Stomach (tissue), 4 donors: Measurements from ENCODE around the gene CREBRF.

Experiments used
- CTCF ChIP-seq, 7 experiments: fragments of 450-650 bp in 4 of 7; fragments of 200-600 bp in 3 of 7; sonication (generic) in 3 of 7; IDR thresholded peaks; one replicate each; pipeline ENCODE4 v1.5.1; 2016 to 2019; ENCODE audit warnings: antibody characterized with exemption in 7 of 7, control low read depth in 2 of 7, mild to moderate bottlenecking in 1 of 7
- POLR2A ChIP-seq, 4 donors: fragments of 450-650 bp; IDR thresholded peaks; one replicate each; pipeline ENCODE4 v1.6.1; 2016; ENCODE audit warnings: antibody characterized with exemption in 4 of 4, control low read depth in 2 of 4, mild to moderate bottlenecking in 1 of 4, moderate library complexity in 1 of 4
- POLR2AphosphoS5 ChIP-seq, 3 donors: sonication (generic); formaldehyde crosslinking; IDR thresholded peaks; one replicate each; pipeline ENCODE4 v1.6.1; 2016; ENCODE audit warnings: antibody characterized with exemption in 3 of 3

GRCh38 chr5:173062141-173062540, 6.0 kb downstream of the CREBRF start:
- TF ChIP-seq CTCF (IDR thresholded peaks at IDR 0.05) (no peak), POLR2AphosphoS5 (IDR thresholded peaks at IDR 0.05) (no peak), POLR2A (IDR thresholded peaks at IDR 0.05) (no peak)
